ENCODE data around the gene COL12A1.

DNA sequence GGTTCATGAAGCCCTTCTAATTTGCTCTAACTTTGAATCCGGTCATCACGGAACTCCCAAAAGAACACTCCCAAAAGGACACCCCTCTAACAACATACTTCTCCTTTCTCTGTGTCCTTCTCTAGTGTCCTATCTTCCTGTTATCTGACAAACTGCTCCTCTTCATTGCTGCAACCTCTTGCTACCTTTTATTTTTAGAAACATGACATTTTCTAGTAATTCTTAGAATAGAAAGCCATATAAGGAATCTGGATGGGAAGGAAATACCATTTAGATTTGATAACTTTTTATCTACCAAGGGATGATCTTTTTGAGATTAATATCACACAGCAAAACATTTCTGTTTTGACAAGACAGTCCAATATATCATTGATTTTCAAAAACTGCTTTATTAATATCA, 63.1 kb downstream of the COL12A1 start:
- no peak for TF ChIP-seq EZH2 (IDR thresholded peaks at IDR 0.05; ENCODE audit: borderline replicate concordance, low read depth, low read length, severe bottlenecking)
- TF ChIP-seq, protein P1, sequence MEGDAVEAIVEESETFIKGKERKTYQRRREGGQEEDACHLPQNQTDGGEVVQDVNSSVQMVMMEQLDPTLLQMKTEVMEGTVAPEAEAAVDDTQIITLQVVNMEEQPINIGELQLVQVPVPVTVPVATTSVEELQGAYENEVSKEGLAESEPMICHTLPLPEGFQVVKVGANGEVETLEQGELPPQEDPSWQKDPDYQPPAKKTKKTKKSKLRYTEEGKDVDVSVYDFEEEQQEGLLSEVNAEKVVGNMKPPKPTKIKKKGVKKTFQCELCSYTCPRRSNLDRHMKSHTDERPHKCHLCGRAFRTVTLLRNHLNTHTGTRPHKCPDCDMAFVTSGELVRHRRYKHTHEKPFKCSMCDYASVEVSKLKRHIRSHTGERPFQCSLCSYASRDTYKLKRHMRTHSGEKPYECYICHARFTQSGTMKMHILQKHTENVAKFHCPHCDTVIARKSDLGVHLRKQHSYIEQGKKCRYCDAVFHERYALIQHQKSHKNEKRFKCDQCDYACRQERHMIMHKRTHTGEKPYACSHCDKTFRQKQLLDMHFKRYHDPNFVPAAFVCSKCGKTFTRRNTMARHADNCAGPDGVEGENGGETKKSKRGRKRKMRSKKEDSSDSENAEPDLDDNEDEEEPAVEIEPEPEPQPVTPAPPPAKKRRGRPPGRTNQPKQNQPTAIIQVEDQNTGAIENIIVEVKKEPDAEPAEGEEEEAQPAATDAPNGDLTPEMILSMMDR (IDR thresholded peaks at IDR 0.05; ENCODE audit: borderline replicate concordance, extremely low read depth, low read length, poor library complexity, severe bottlenecking): no peak
